IMR-90 (cell line): Measurements from ENCODE around the gene INPP5A. TPM values are rescaled to one million over a fixed set of nuclear protein-coding genes. Genes with fewer than 3 reads are reported as not detected.

ENCODE experiments used
- ATAC-seq: fragments of 200-7000 bp; cut with Tn5 transposase; 2 replicates; pipeline ENCODE4 v1.9.1; 2020; ENCODE audit warnings: low read depth, mild to moderate bottlenecking, moderate library complexity
- BruUV-seq: library from RNA; stranded (reverse); fragments of 400-500 nt; replicated peaks from 2 replicates; lab custom pipeline; 2021; lab: Mats Ljungman, UMichigan
- CTCF ChIA-PET: fragments of 300-600 bp; formaldehyde crosslinking; extraction: SDS; loops from one replicate; lab custom pipeline; 2021; ENCODE audit warnings: antibody characterized with exemption; lab: Yijun Ruan, JAX
- POLR2A ChIA-PET: fragments of 300-600 bp; sonication (Branson Sonifier 250); formaldehyde crosslinking; loops from one replicate; lab custom pipeline; 2022; ENCODE audit warnings: antibody characterized with exemption; ENCODE audit not compliant: unreplicated experiment; lab: Charles Lee
- DNase-seq: peaks from one replicate; pipeline ENCODE4 v3.0.0; 2013
- H2AFZ ChIP-seq: replicated peaks from 2 replicates; pipeline ENCODE3; 2013; ENCODE audit warnings: low read length, mild to moderate bottlenecking; ENCODE audit not compliant: poor library complexity
- H2AK5ac ChIP-seq: 2 replicates; pipeline ENCODE4 v1.6.1; 2013; ENCODE audit warnings: low read depth, low read length, inconsistent platforms
- H2AK9ac ChIP-seq: replicated peaks from 2 replicates; pipeline ENCODE3; 2013; ENCODE audit warnings: mild to moderate bottlenecking, low read depth, low read length, moderate library complexity; ENCODE audit not compliant: poor library complexity
- H2BK120ac ChIP-seq: 2 replicates; pipeline ENCODE4 v1.6.1; 2013; ENCODE audit warnings: low read depth, low read length, inconsistent platforms
- H2BK15ac ChIP-seq: 3 replicates; pipeline ENCODE4 v1.6.1; 2013; ENCODE audit warnings: low read depth, low read length, inconsistent platforms
- H2BK20ac ChIP-seq: 2 replicates; pipeline ENCODE4 v1.6.1; 2013; ENCODE audit warnings: low read depth, mild to moderate bottlenecking, inconsistent platforms, low read length, moderate library complexity
- H2BK5ac ChIP-seq: 2 replicates; pipeline ENCODE4 v1.6.1; 2013; ENCODE audit warnings: mild to moderate bottlenecking, low read depth, low read length, inconsistent platforms; ENCODE audit not compliant: poor library complexity, severe bottlenecking
- H3K14ac ChIP-seq: replicated peaks from 2 replicates; pipeline ENCODE4 v1.6.1; 2013; ENCODE audit warnings: low read depth, low read length, inconsistent platforms
- H3K18ac ChIP-seq: 2 replicates; pipeline ENCODE4 v1.6.1; 2013; ENCODE audit warnings: low read depth, low read length, control low read depth
- H3K23ac ChIP-seq: 2 replicates; pipeline ENCODE4 v1.6.1; 2013; ENCODE audit warnings: low read depth, low read length, inconsistent platforms
- H3K27ac ChIP-seq: 2 replicates; pipeline ENCODE4 v1.5.1; 2013; ENCODE audit warnings: mild to moderate bottlenecking, control low read depth, low read length; ENCODE audit not compliant: insufficient read depth
- H3K27me3 ChIP-seq: 2 replicates; pipeline ENCODE4 v1.6.1; 2013; ENCODE audit warnings: low read length; ENCODE audit not compliant: control insufficient read depth, insufficient read depth
- H3K36me3 ChIP-seq: 2 replicates; pipeline ENCODE4 v1.6.1; 2013; ENCODE audit warnings: low read length, mixed read lengths; ENCODE audit not compliant: control insufficient read depth, insufficient read depth
- H3K4ac ChIP-seq: 2 replicates; pipeline ENCODE4 v1.6.1; 2013; ENCODE audit warnings: low read depth, low read length, inconsistent platforms
- H3K4me1 ChIP-seq: 2 replicates; pipeline ENCODE4 v1.6.1; 2013; ENCODE audit warnings: low read length, mixed read lengths; ENCODE audit not compliant: control insufficient read depth, insufficient read depth
- H3K4me2 ChIP-seq: 2 replicates; pipeline ENCODE4 v1.6.1; 2013; ENCODE audit warnings: low read depth, mild to moderate bottlenecking, control low read depth, low read length, moderate library complexity
- H3K4me3 ChIP-seq: 2 replicates; pipeline ENCODE4 v1.5.1; 2013; ENCODE audit warnings: low read depth, mild to moderate bottlenecking, control low read depth, low read length, moderate library complexity; ENCODE audit not compliant: insufficient read depth
- H3K56ac ChIP-seq: 2 replicates; pipeline ENCODE4 v1.6.1; 2013; ENCODE audit warnings: low read length, inconsistent platforms; ENCODE audit not compliant: insufficient read depth; ENCODE audit errors: extremely low read depth
- H3K79me1 ChIP-seq, 2 experiments: 2 replicates each; pipeline ENCODE4 v1.6.1; 2013; ENCODE audit warnings: low read length in 2 of 2, inconsistent platforms in 1 of 2, low read depth in 1 of 2
- H3K9ac ChIP-seq: 2 replicates; pipeline ENCODE4 v1.6.1; 2013; ENCODE audit warnings: low read depth, low read length, control low read depth
- H3K9me1 ChIP-seq: 2 replicates; pipeline ENCODE4 v1.6.1; 2013; ENCODE audit warnings: low read length, inconsistent platforms; ENCODE audit not compliant: insufficient read depth
- H3K9me3 ChIP-seq: 2 replicates; pipeline ENCODE4 v1.6.1; 2013; ENCODE audit warnings: low read length; ENCODE audit not compliant: control insufficient read depth, insufficient read depth
- H4K20me1 ChIP-seq: 2 replicates; pipeline ENCODE4 v1.6.1; 2013; ENCODE audit warnings: low read length, inconsistent platforms; ENCODE audit not compliant: insufficient read depth
- H4K5ac ChIP-seq: 2 replicates; pipeline ENCODE4 v1.6.1; 2013; ENCODE audit warnings: mild to moderate bottlenecking, low read depth, low read length, control low read depth
- H4K8ac ChIP-seq, 2 experiments: 2 replicates each; pipeline ENCODE4 v1.6.1; 2013; ENCODE audit warnings: low read depth in 2 of 2, low read length in 2 of 2, control low read depth in 1 of 2, inconsistent platforms in 1 of 2
- H4K91ac ChIP-seq: 2 replicates; pipeline ENCODE4 v1.6.1; 2013; ENCODE audit warnings: low read depth, low read length, inconsistent platforms; ENCODE audit not compliant: insufficient read depth
- ELK1 ChIP-seq: fragments of 150-350 bp; IDR thresholded peaks from 2 replicates; pipeline ENCODE4 v1.6.1; 2016; ENCODE audit warnings: low read depth, mild to moderate bottlenecking, low read length, moderate library complexity, borderline replicate concordance
- MXI1 ChIP-seq: IDR thresholded peaks from 2 replicates; pipeline ENCODE4 v1.6.1; 2012; ENCODE audit warnings: low read depth, mild to moderate bottlenecking, low read length, moderate library complexity, borderline replicate concordance
- WGBS, 2 experiments: methylation state at CpG; one replicate each; pipeline versions ENCODE4 v1.1.5 to v1.1.7; 2013; ENCODE audit warnings: missing lambda C conversion rate in 2 of 2; ENCODE audit not compliant: insufficient read length in 1 of 2; ENCODE audit errors: extremely low coverage in 2 of 2; 5-methylcytosine and 5-hydroxymethylcytosine counted together
- dilution Hi-C: fragments of 300-500 bp; cut with HindIII; formaldehyde crosslinking; loops from one replicate; pipeline ENCODE4 v1.14.3; 2018; ENCODE audit warnings: low sequenced_read_pairs; ENCODE audit not compliant: unreplicated experiment
- in situ Hi-C: fragments of 300-500 bp; cut with MboI; formaldehyde crosslinking; loops from 3 replicates; pipeline ENCODE4 v1.14.3; 2019; ENCODE audit warnings: low sequenced_read_pairs, inconsistent platforms, mixed read lengths
- intact Hi-C: fragments of 100-400 bp; cut with micrococcal nuclease; formaldehyde crosslinking; loops from 2 replicates; pipeline ENCODE4 v1.10.0; 2022
- polyA plus RNA-seq, 3 experiments: library from polyadenylated mRNA; depleted of rRNA; stranded (reverse); fragments of >200 nt; gene quantifications; 2 replicates each; pipeline ENCODE4 v1.2.3, GENCODE V29; 2012; ENCODE audit warnings: low replicate concordance in 1 of 3
- total RNA-seq: library from RNA; depleted of rRNA; stranded (reverse); fragments of >200 nt; gene quantifications from 2 replicates; pipeline ENCODE4 v1.2.3, GENCODE V29; 2012; rRNA removed

Gene INPP5A
- total and polyA plus RNA-seq, 2 of the 4 experiments (the other 2 are of a cell fraction) = 21.4 to 36.7 TPM

- H3K18ac ChIP-seq = no peak overlapping the region
- no peak overlapping the region for H4K91ac ChIP-seq
- in situ Hi-C loops (no loop called here), dilution Hi-C loops (no loop called here), intact Hi-C loops (no loop called here)
- no peak overlapping the region for H2BK20ac ChIP-seq
- no peak overlapping the region for H2BK15ac ChIP-seq
- H3K9me1 ChIP-seq = peaks cover 3% of the 10 kb centered on the region; the same call in 1 of the 2 replicates
- no peak overlapping the region for H3K4me3 ChIP-seq
- H3K4me1 ChIP-seq = no peaks in the 10 kb centered on the region
- no peak overlapping the region for H2BK120ac ChIP-seq
- no peak overlapping the region for H3K14ac ChIP-seq
- ChIA-PET POLR2A (no interaction called here), CTCF (no interaction called here)
- no peak for ATAC-seq
- H3K23ac ChIP-seq = no peak overlapping the region
- H3K4ac ChIP-seq = no peak overlapping the region
- no peak overlapping the region for H2AK9ac ChIP-seq
- BruUV-seq = no TSS peak
- WGBS, 2 experiments = 30% methylated on average over 14 of the region's 30 CpGs; no CpG with 5 or more reads in 1 of the 2 experiments
- no peak overlapping the region for H2BK5ac ChIP-seq
- H2AK5ac ChIP-seq = no peak overlapping the region
- peaks cover 19% of the 10 kb centered on the region for H3K27me3 ChIP-seq
- H4K5ac ChIP-seq = no peak overlapping the region
- no peak overlapping the region for H3K4me2 ChIP-seq
- H3K36me3 ChIP-seq = no peaks in the 10 kb centered on the region
- no peaks in the 10 kb centered on the region; the same call in 1 of the 2 replicates for H3K9me3 ChIP-seq
- no peaks in the 10 kb centered on the region for H4K20me1 ChIP-seq
- H3K79me1 ChIP-seq = no peaks in the 10 kb centered on the region
- H2AFZ ChIP-seq = no peak overlapping the region
- no peak for DNase-seq
- no peak overlapping the region for H3K27ac ChIP-seq
- no peak overlapping the region for H3K56ac ChIP-seq
- TF ChIP-seq MXI1 (no peak), ELK1 (no peak)
- no peak overlapping the region for H3K9ac ChIP-seq
- no peak overlapping the region for H4K8ac ChIP-seq
Measured at GRCh38 chr10:132832186-132832969, 294.8 kb downstream of the INPP5A start.

Other genes with a start within 250 kb of the INPP5A start
- gene STK32C, start 229.8 kb upstream of the INPP5A start, total RNA-seq = 5.0 TPM in 2 replicates
- gene STK32C, start 229.8 kb upstream of the INPP5A start, polyA plus RNA-seq (2012; rRNA removed) = 8.3 and 9.0 TPM in 2 replicates
- 3.6 and 3.8 TPM in 2 replicates for gene LRRC27, start 205.6 kb upstream of the INPP5A start, total RNA-seq
- 5.0 and 5.3 TPM in 2 replicates for gene LRRC27, start 205.6 kb upstream of the INPP5A start, polyA plus RNA-seq (2012; rRNA removed)
- gene PWWP2B, start 140.6 kb upstream of the INPP5A start, total RNA-seq = 1.9 and 2.2 TPM in 2 replicates
- 1.7 and 2.1 TPM in 2 replicates for gene PWWP2B, start 140.6 kb upstream of the INPP5A start, polyA plus RNA-seq (2012; rRNA removed)
- not detected in 2 replicates for gene NKX6-2, start 248.4 kb downstream of the INPP5A start, total RNA-seq
- gene NKX6-2, start 248.4 kb downstream of the INPP5A start, polyA plus RNA-seq (2012; rRNA removed) = not detected in 2 replicates